SW480 (cell line): Measurements from ENCODE around the gene P3H2.
A peak's percentile ranks its signal among the peaks of the same experiment; 100 is the strongest.
"Not testable (repeated sequence)": the region's sequence is repeated elsewhere in the genome, so short reads cannot be mapped to it uniquely, and the experiment has no call there.

Experiments
- DNase-seq: peaks from one replicate; pipeline ENCODE4 v3.0.0-alpha.2; 2016; ENCODE audit warnings: low spot score

P3H2 gene

DNA sequence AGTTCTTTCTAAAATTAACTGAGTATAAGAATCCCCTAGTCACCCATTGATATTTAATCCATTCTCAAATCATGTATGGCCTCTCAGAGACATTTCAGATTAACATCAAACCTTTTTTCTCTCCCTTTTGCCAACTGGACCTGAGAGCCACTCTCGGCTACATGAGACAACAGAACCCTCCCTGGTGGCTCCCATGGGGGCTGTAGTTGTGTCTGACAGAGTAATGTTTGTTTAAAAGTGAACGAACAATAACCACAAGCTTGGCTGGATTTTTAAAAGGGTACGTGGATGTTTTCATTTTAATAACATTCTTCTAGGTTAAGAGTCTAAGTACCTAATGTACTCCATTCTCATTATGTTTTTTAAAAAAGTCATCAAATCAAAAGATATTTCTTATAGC is 37.1 kb downstream of the P3H2 start:
- DNase-seq: no peak

DNA sequence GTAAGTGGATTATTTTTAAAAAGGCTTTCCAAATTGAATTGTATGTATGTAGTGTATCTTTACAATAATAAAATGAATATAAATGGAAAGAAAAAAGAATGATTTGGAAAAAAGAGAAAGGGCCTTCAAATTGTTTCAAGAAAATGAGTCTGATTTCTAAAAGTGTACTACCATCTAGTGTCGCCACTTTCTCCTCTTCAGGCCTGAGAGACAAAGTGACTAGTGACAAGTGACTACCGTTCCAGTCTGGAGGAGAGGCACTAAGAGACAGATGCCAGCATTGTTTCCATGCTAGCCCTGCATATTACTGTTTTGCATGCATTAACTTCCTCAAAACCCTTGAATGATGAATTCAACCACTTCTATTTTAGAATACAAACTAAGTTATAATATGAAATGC is 39.3 kb downstream of the P3H2 start:
- DNase-seq: no peak

DNA sequence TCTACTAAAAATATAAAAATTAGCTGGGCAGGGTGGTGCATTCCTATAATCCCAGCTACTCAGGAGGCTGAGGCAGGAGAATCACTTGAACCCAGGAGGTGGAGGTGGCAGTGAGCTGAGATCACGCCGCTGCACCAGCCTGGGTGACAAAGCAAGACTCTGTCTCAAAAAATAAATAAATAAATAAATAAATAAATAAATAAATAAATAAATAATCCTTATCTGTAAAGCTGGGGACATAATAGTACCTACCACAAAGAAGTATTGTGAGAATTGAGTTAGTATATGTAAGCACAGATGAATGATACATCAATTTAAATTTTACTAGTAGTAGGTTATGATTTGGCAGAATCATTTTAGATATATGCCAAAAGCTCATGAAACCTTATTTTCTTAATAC is 41.5 kb downstream of the P3H2 start:
- DNase-seq: not testable (repeated sequence)

DNA sequence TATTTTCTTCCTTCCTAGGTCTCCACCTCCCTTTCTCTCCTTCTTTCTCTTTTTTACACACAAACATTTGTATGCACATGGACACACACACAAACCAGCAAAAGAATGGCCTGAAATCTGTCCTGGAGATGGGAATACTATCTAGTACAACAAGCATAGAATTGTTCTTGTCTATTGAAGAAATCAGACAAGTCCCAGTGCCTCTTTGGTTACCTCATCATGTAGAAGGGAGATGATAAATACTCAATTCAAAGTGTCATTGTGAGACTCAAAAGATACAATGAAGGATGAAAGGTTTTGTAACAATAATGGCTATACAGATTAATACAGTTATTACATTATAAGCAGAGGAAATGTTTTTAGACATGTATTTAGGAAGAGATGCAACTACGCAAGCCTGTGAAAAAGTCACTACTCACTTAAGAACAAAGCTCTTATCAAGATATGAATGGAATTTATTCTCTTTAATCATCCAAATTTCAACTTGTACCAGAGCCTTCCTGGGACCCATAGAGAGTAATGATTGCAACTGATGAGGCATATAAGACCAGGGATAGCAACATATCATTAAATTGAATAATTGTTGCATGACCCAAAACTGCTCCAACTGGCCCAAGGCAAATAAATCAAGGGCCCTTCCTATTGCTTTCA is 43.2 kb downstream of the P3H2 start:
- no peak for DNase-seq

GRCh38 chr3:190076601-190077394 is 43.9 kb downstream of the P3H2 start:
- peak; percentile 63 for DNase-seq

DNA sequence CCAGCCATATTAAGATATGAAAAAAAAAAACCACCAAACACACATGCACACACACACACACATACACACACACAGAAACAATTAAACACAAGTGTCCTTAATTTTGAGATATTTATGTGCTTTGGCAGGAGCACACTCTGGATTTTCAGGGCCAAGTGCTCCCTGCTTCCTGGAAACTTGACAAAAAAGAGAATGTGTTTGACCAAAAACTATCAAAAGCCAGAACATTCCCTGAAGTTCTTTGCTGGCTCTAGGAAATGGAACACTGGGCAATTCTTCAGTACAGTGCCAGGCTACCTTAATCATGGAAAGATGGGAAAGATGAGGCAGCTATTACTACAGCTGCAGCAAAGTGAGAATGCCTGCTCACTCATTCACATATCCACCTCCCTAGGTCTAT is 44.6 kb downstream of the P3H2 start:
- no peak for DNase-seq

GRCh38 chr3:190074817-190075216 is 45.9 kb downstream of the P3H2 start:
- no peak for DNase-seq

GRCh38 chr3:190073264-190074008 is 47.3 kb downstream of the P3H2 start:
- peak; percentile 27 for DNase-seq

GRCh38 chr3:190072856-190073255 is 47.8 kb downstream of the P3H2 start:
- DNase-seq: no peak

DNA sequence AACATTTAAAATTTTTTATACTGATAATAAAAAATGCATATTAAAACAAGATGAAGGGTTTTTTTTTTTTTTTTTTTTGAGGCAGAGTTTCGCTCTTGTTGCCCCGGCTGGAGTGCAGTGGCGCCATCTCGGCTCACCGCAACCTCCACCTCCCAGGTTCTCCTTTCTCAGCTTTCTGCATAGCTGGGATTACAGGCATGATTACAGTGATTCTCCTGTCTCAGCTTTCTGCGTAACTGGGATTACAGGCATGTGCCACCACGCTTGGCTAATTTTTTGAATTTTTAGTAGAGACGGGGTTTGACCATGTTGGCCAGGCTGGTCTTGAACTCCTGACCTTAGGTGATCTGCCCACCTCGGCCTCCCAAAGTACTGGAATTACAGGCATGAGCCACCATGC is 48.8 kb downstream of the P3H2 start:
- DNase-seq: not testable (repeated sequence)

GRCh38 chr3:190070622-190071347 is 49.9 kb downstream of the P3H2 start:
- no peak for DNase-seq

DNA sequence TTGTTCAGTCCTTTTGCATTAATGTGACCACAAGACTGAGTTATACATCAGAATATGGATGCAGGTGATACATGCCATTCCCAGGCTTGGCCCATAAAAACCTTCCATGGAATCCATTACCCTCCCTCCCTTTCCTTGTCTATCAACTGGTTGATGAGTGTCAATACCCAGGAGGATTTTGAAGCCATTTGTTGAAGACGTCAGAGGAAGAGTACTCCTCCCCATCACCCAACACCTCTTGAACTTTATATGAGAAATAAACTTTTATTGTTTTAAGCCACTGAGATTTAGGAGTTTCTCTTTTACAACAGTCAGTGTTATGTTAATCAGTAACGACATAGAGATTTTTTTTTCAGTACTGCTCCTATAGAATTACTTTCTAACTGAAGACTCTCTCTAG is 55.5 kb downstream of the P3H2 start:
- no peak for DNase-seq

GRCh38 chr3:190064659-190065058 is 56.0 kb downstream of the P3H2 start:
- DNase-seq: no peak

DNA sequence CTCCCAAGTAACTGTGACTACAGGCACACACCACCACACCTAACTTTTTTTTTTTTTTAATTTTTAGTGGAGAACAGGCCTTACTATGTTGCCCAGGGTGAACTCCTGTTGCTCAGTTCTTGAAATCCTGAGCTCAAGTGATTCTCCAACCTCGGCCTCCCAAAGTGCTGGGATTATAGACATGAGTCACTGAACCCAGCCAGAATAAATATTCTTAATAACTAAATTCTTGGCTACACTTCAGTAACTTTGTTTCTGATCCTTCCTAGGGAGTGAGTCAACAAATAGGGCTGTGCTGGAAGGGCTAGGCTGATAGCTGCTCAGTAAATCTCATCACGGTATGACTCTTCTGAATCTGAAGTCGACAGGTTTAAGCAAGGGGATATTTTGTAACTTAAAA is 56.6 kb downstream of the P3H2 start:
- no peak for DNase-seq

DNA sequence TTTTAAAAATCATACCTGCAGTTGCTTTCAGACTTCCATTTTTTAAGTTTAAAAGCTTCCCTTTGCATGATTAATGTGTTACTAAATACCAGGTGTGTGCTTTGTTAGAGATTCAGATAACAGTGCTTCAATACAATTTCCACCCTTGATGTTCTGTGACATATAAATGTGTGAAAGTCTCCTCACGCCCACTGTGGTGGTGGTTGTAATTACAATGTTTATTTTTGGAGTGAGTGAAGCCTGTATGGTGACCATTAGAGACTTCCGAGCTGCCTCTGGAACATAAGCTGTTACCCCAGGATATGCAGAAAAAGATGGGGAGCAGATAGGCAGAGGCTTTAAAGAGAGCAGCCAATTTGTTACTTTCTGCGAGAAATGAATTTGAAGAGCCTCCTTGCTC is 57.2 kb downstream of the P3H2 start:
- DNase-seq: no peak

GRCh38 chr3:190060192-190060775 is 60.4 kb downstream of the P3H2 start:
- no peak for DNase-seq

GRCh38 chr3:190059242-190059590 is 61.5 kb downstream of the P3H2 start:
- DNase-seq: no peak

DNA sequence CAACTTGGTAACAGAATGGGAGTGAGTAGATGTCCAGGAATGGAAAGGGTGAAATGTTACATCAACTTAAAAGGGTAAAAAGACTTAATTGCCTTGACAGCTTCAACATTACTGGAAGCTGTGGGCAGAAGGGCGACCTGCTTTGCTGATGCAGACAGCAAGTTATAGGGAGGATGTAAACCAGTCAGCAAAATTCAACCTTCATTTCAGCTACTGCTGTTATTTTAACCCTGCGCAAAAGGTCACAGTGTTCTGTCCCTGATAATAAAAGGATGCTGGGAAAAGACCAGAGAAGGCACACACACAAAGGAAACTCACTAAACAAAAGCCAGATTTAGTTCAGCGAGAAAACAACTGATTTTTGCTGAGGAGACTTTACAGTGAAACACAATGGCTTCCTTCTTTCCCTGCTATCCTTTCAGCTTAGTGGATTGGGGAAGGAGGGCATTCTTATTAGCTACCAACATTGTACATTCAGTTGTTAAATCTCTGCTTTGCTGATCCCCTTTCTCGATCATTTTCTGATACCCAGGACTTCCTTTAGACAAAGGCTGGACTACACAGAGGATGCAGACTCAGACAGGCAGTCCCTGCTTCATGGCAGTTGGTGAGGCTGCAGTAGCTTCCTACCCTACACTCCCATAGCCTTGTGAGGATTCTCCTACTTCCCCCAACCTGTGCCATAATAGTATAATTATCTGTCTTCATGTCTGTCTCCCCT is 62.0 kb downstream of the P3H2 start:
- no peak for DNase-seq

- no peak for DNase-seq
Observed at GRCh38 chr3:190056742-190057141, 64.0 kb downstream of the P3H2 start.

DNA sequence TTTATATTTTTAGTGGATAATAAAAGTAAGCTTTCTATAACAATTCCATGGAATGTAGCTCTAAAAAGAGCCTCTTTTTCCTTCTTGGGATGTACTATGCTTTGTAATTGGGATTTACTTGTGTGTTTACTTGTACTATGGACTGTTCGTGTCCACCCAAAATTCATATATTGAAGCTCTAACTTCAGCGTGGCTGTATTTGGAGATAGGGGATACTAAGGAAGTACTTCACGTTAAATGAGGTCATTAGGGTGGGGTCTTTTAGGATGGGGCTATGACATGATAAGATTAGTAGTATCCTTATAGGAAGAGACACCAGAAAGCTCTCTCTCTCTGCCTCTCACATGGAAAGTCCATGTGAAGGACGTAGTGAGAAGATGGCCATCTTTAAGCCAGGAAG is 64.9 kb downstream of the P3H2 start:
- no peak for DNase-seq

- DNase-seq: peak; percentile 14
Observed at GRCh38 chr3:190053919-190054672, 66.6 kb downstream of the P3H2 start.
